NK-92 (cell line): ENCODE results near the gene SEMG1.

Experiments used
- DNase-seq: peaks from one replicate; lab custom pipeline; 2025; ENCODE audit not compliant: unreplicated experiment; lab: John Stamatoyannopoulos, UW

Gene SEMG1

GRCh38 chr20:45221076-45221475 lies 14.2 kb downstream of the SEMG1 start, which contains the start of gene SEMG2:
Gene SEMG2 (plus strand): TSS chr20:45221373. CDS start chr20:45221390, 17 bp downstream.
- no peak for DNase-seq

GRCh38 chr20:45223136-45223535 lies 16.3 kb downstream of the SEMG1 start:
- no peak for DNase-seq

DNA sequence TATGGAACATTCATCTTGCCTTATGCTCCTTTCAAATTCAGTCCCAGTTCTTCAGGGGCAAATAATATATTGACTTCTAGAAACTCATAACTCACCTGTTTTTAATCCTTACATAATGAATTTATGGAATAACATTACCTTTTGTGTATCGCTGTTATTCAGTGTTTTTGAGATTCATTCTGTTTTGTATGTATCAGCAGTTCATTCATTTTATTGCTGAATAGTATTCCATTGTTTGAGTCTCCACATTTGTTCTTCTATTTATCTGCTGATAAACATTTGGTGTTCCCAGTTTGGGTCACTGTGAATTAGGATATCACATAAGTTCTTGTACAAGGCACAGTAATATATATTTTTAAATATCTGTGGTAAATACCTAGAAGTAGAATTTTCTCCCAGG lies 19.5 kb downstream of the SEMG1 start:
- DNase-seq = no peak

DNA sequence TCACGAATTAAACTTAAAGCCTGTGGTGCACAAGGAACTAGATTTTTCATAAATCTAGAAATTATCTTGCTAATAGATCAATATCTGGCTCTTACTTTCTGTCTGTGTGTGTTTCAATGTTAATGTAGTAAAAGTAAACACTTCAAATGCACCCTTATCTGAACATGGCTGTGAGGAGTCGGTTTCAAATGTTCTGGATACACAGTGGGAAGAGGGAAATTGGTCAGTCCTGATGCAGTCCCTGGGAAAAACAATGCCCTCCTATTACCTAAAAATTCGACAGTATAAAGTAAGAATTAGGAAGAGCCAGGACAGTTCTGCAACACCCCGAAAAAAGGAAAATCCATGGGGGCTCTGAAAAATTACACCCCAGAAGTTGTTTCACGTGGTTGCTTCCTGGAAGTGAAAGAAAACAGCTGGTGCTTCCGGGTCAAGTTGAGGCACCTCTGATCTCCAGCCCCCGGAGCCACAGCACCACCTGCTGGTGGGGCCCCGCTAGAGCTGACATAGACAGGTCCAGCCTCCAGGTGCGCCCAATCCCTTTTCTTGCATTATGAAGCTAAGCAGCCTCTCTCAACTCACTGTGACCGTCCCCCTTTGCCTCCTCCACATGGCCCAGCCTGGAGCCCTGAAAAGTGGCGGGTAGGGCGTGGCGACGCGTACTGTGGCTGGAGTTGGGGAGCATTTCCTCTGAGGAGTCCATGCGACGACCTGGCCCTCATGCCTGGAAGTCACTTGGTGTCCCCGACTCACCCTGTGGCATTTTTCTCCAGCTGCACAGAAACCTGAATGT lies 22.6 kb downstream of the SEMG1 start:
- no peak for DNase-seq

GRCh38 chr20:45230631-45231030 lies 23.8 kb downstream of the SEMG1 start:
- DNase-seq = no peak

GRCh38 chr20:45235995-45236394 lies 29.2 kb downstream of the SEMG1 start:
- DNase-seq = no peak

DNA sequence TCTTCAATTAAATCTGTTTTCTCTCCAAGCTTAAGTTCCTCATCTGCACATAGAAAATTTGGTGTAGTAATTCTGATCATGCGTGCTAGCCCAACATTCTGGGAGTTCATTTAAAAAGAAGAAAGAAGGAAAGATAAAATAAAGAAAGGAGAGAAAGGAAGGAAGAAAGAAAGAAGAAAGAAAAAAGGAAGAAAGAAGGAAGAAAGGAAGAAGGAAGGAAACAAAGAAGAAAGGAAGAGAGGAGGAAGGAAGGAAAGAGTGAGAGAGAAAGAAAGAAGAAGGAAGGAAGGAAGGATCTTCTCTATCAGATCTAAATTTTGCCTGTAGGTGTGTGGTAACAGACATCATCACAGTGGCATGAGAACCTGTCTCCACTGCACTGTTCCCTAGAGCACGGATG lies 31.3 kb downstream of the SEMG1 start:
- DNase-seq = no peak

GRCh38 chr20:45246109-45246508 lies 39.3 kb downstream of the SEMG1 start:
- DNase-seq = no peak

DNA sequence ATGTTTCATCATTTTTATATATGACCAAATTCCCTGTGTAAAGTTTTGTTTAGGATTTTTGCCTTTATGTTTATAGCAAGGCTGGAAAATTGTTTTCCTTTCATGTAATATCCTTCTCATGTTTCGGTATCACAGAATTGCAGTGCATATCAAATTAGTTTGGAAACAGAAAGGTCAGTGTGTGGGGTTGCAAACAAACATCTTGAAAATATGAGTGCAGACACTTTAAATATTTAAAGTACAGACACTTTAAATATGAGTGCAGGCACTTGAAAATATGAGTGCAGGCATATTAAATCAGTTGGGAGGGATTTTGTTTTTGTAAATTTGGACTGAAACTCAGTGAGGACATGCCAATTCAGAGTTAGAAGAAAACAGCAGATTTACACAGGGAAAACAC lies 41.0 kb downstream of the SEMG1 start:
- no peak for DNase-seq

- no peak for DNase-seq
Measured at GRCh38 chr20:45248609-45249008, 41.8 kb downstream of the SEMG1 start.

DNA sequence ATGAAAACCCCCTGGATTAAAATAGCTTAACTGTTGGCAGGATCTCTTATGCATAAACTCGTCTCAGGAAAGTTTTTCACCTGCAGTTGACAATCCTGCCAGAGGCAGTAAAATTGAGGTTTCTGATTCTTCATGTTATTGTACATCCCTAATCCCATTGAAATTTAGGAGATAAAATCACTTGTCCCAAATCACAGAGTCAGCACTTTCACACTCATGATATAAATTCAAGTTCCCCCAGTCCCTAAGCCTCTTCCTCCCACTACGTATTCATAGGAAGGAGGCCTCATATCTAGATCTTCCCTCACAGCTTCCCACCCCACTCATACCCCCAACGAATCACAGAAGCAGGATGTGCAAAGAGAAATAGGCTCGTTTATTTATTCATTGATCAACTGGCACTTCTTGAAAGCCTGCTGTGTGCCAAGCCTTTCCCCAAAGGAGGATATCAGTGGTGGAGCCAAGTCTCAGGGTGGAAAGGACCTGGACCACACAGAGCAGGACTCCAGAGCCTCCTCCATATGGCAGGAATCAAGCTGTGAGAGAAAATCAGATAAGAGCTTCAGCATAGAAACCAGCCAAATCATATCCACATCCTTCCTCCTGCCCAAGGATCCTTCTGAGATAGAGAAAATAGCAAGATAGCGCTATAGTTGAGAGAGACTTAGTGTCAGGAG lies 45.2 kb downstream of the SEMG1 start:
- DNase-seq = no peak

- DNase-seq = no peak
Measured at GRCh38 chr20:45253261-45253660, 46.4 kb downstream of the SEMG1 start.

DNA sequence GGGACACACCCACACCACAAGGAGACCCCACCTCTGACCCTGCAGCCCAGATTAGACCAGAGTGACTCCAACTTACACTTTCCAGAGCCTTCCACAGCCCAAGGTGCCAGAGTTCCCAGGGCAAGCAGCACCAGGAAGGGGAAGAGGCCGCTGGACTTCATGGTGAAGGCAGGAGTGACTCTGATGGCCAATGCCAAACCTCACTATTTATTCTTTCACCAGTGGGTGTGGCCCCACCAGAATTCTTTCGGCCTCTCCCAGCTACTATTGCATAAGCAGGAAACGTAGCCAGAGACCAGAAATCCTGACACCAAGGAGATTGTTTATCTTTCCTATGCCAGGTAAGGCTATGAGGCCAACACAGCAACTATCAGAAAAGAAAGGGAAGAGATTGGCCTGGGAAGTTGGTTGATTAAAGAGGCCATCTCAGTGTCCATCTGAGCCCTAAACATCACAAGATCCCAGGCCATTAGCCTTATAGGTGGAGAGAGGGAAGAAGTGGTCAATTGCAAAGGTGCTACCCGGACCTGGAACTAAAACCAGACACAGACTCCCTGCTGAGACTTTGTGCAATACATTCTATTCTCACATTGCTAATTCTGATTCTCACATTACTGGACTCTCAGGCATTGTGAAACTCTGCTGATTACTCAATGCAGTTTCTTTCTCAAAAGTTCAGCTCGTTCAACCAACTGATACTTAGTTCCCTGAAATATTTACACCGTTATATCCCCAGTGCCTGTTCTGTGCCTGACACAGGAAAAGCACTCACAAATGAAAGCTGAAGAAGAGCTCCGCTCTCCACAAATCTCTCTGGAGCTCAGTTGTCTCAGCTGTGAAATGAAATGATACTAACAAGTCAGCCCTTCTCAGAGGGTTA lies 47.8 kb downstream of the SEMG1 start, which contains the start of gene SLPI:
Gene SLPI (minus strand): TSS at position 182 of the 880 bp plus-strand sequence. CDS start 21 bp downstream, at position 161.
- no peak for DNase-seq

- DNase-seq = no peak
Measured at GRCh38 chr20:45257161-45257560, 50.3 kb downstream of the SEMG1 start.

DNA sequence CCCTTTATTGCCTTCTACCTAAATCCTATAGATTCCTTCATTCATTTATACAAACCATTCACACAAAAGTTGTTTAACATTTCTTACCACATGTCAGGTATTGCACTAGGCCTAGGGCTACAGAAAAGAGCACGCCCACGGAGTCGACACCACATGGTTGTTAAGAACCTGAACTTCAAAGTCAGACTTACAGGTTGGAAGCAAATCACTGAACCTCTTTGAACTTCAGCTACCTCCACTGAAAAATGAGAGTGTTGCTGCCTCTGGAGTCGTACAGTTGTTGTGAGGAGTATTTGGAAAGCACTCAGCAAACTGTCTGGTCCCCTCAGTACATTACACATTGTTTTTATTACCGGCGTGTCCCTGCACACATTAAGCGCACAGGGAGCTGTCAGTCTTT lies 50.9 kb downstream of the SEMG1 start:
- no peak for DNase-seq

DNA sequence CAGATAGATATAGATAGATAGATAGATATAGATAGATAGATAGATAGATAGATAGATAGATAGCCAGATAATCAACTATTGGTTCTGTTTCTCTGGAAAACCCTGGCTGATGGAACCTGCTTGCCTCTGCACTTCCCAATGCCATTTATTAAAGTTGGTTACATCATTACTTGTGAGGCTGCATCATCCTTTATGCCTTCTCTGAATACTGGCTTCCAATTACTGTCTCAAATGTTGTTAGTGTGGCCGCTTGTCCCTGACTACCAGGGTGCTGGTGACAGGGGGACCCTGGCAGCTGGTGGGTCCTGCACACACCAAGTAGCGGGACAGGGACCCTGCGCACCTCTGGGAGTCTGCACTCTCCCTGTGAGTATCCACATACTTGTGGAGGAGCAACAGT lies 51.4 kb downstream of the SEMG1 start:
- no peak for DNase-seq

GRCh38 chr20:45258664-45259063 lies 51.8 kb downstream of the SEMG1 start:
- no peak for DNase-seq
